ENCODE results near the gene EFHC1.
"Not testable (repeated sequence)": the region's sequence is repeated elsewhere in the genome, so short reads cannot be mapped to it uniquely, and the experiment has no call there.

The EFHC1 gene

GRCh38 chr6:52438926-52439325, 18.8 kb downstream of the EFHC1 start:
- no peak for DNase-seq (ENCODE audit: low read depth in 2 of 2)

DNA sequence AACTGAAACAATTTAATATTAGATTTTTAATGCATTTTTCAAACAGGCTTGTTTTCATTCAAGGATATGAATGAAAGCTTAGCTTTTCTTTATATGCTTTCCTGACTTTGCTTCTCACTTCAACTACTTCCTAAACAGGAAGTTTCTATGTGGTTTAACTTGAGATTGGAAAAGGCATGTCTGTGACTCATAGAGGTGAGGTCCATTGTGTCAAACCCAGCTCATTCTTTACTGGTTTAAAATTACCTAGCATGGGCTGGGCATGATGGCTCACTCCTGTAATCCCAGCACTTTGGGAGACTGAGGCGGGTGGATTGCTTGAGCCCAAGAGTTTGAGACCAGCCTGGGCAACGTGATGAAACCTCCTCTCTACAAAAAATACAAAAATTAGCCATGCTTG, 34.4 kb downstream of the EFHC1 start:
- no peak for DNase-seq (ENCODE audit: low read depth in 2 of 2)

DNA sequence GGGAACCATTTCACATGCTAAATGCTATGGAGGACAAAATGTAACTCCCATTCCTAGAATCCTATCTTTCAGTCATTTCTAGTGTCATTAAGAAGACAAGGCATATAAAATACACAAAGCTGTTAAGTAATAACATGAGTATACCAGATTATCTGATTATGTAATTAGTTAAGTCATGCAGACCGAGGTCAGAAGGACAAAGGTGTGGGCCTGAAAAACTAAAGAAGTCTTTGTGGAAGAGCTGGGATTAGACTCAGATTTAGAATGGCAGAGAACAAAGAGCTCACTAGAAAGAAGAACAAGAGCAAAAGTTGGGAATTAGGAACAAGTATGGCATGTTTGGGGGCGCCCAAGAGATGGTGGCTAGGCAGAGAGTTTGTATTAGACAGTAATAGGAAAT, 37.0 kb downstream of the EFHC1 start:
- no peak for DNase-seq (ENCODE audit: low read depth in 2 of 2)

GRCh38 chr6:52461194-52461593, 41.1 kb downstream of the EFHC1 start:
- not testable (repeated sequence) for DNase-seq (ENCODE audit: low read depth in 2 of 2)

- DNase-seq (ENCODE audit: low read depth in 2 of 2) = no peak
These were observed 54.0 kb downstream of the EFHC1 start for GRCh38 chr6:52474173-52474572.

- no peak for DNase-seq (ENCODE audit: low read depth in 2 of 2)
These were observed 55.2 kb downstream of the EFHC1 start for GRCh38 chr6:52475307-52475706.

DNA sequence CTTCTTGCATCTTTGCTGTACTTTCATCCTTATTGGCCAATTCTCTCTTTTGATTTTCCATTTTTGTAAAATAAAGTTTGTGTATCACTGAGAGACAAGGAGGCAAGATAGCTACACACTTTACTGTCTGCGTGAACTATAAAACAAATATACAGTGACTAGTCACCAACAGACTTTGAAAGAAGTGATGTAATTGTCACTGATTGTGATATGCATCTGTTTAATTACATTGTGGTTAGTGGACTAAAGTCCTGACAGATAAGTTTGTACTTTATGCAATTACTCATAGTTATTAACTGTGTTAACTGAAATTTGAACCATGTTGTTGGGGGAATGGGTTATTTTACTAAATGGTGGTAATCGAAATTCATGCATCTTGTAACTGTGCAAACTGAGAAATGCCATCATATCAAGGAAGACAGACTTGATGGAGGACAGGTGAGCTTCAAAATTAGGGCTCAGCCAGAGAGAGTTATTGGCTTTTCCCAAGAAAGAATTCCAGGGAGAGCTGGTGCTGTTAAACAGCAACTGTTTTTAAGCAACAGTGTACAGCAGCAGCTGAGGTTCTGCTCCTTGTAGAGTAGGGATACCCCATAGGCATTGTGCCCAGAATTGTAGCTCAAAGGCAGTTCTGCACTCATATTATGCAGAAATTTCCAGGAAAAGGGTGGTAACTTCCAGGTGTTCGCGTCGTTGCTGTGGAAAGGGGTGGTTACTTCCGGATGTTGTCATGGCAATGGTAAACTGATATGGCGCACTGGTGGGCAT, 62.9 kb downstream of the EFHC1 start:
- DNase-seq (ENCODE audit: low read depth in 2 of 2) = no peak

- DNase-seq (ENCODE audit: low read depth in 2 of 2) = no peak
These were observed 63.5 kb downstream of the EFHC1 start for GRCh38 chr6:52483671-52484003.

- DNase-seq (ENCODE audit: low read depth in 2 of 2) = no peak
These were observed 69.7 kb downstream of the EFHC1 start for GRCh38 chr6:52489881-52490280.

DNA sequence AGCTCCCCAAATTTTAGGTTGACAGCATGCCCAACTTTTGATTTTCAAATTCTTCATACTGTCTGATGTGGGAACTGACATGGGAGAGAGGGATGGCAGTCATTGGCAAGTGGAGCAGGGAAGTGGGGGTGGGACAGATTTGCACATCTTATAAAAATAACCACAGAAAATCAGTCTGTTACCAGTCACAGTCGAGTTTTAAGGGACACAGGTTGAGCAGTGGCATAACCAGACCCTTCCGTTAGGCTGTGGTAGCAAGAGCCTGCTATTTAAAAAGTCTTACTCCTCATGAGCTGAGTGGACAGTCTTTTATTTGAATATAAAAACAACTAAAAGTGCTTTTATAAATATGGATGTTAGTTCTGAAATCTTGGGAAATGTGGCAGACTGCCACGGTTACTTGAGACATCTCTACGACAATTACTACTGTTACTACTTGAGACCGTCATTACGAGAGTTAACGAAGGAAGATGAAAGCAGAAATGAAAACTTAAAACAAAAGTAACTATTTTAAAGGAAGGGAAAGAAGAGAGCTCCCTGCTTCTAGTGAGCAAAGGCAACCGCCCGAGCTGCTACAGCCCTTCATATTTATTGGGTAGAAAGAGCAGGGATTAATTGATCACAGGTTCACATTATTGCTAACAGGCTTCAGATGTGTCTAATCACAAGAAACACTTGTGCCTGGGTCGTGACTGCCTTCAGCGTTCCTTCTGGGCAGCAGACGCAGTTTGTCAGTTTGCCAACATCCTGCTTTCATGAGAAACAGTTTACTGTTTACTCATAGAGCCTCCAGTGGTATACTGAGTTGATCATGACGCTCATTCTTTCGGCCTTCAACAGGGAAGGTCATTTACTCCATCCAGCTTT, 71.3 kb downstream of the EFHC1 start:
- DNase-seq (ENCODE audit: low read depth in 2 of 2) = no peak

DNA sequence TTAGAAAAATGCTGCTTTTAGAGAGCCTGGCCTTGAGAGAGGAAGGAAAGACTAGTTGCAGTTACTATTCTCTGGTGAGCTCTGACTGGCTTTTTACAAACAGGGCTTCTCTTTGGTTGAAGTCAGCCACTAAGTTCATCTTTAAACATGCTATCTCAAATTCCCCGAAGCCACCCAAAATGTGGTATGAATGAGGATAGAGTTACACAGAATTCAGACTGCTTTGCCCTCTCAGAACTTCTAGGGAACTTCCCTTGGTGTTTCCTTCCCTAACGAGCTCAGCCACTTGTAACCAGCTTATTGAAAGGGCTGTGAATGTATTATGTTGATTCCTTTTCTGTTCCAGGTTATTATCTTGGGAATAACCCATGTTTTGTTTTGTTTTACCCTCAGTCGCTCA, 73.5 kb downstream of the EFHC1 start:
- DNase-seq (ENCODE audit: low read depth in 2 of 2) = no peak

DNA sequence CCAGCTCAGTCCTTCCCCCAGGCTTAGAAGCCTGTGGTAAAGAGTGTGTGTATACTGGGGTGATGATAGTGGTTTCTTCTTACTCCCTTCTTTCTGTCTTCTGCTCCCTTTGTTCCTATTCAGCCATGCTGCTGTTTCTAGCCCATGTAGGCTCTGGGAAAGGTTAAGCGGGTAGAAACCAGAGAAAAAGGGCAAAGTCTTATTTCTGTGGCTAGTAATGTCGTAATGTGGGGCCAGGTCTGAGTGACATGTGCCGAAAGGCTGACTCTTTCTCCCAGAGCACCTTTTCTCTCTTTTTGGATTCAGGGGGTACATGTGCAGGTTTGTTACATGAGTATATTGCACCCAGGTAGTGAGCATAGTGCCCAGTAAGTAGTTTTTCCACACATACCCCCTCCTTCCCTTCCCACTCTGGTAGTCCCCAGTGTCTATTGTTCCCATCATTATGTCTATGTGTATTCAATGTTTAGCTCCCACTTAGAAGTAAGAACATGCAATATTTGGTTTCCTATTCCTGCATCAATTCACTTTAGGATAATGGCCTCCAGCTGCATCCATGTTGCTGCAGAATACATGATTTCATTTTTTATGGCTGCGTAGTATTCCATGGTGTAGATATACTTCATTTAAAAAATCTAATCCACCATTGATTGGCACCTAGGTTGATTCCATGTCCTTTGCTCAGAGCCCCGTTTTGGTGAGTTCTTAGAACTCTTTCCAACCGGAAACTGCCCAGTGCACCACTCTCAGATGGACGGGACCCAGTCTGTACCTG, 74.3 kb downstream of the EFHC1 start:
- no peak for DNase-seq (ENCODE audit: low read depth in 2 of 2)

DNA sequence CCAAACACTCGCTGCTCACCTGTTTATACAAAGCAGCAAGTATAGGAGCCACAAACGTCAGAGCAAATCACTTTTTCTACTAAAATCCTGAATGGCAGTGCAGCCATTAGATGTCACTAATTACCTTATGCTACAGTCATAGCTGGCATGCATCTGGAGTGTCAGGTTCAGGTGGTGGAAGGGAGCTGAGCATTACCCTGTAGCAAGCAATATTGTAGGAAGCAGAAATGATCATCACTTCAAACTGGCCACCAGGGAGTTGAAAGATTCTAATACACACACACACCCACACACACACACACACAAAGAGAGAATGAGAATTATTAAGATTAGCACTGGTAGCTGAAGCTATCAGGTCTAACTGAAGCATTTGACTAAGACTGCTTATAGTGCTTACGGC, 75.8 kb downstream of the EFHC1 start:
- no peak for DNase-seq (ENCODE audit: low read depth in 2 of 2)

DNA sequence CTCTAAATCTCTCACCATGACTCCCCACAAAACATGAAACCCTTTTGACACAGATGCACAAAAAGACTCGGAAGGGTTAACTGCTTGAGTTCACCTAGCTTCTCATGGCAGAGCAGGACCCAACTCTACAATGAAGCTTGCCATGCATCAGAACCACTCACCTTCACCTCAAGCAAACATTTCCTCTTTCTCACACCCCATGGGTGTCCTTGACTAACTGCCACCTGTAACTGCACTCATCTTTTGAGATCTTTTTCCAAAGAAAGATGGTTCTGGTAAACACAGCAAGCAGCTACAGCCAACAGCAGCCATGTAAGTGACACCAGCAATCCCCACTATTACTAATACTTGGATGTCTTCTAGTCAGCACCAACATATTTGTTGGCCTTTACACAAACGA, 76.5 kb downstream of the EFHC1 start:
- DNase-seq (ENCODE audit: low read depth in 2 of 2) = no peak

- no peak for DNase-seq (ENCODE audit: low read depth in 2 of 2)
These were observed 77.7 kb downstream of the EFHC1 start for GRCh38 chr6:52497652-52498408.

- no peak for DNase-seq (ENCODE audit: low read depth in 2 of 2)
These were observed 78.4 kb downstream of the EFHC1 start for GRCh38 chr6:52498538-52499017.

GRCh38 chr6:52499026-52499425, 78.9 kb downstream of the EFHC1 start:
- DNase-seq (ENCODE audit: low read depth in 2 of 2) = no peak

DNA sequence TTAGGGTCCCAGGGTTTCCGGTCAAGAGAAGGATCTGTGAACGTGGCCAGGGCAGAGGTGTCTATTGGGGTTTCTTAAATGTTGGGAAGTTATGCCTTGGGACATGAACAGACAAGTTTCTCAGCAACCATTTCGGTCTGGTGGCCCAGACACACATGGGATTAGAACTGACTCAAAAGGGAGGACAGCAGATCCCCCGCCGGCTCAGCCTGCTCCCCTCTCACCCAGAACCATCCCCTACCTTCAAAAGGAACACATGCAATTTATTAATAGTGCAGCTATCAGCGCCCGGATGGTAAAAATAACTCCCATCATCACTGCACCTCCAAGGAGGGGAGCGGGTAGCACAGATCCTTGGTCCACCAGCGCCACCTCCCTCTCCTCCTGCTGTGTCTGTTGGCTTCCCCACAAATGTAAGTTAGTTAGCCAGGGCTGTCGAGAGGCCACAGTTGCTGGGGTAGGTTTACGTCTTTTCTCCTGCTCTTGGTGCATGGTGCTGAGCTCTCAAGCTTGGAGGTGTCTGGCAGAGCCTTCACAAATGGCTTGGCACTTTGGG, 79.6 kb downstream of the EFHC1 start:
- no peak for DNase-seq (ENCODE audit: low read depth in 2 of 2)

DNA sequence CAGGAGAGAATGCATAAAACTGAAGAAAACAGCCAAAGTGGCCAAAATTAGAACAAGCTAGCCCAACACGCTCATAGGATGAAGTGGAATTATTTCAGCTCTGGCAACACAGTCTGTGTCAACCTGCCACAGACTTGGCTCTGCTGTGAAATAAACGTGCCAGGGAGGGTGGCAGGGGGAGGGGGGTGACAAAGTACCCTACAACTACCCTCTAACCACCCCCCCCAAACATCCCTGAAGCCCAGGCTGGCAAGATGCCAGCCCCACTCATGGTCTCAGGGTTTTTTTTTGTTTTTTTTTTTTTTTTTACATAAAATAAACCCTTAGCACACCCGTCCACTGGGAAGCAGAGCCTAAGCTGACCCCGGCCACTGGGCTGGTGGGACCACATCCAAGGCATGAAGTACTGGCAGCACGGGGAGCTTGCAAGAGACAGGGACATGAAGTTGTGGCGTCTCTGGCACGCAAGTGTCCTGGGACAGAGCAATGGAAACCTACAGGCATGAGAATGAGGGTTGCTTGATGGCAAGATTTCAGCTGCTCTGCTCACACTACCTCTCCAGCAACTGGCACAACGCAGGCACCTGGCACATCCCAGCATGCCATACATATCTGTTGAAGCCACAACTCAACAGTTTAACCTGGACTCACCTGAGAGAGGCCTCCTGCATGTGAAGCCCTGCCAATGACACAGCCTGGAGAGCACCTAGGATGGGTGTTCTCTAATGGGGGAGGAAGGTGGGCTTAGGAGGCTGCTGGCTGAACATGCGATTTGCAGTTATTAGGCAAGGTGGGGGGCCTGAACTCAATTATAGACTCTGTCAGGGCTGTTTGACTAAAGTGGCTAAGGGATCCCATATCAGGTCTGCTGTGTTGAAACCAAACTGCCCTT, 80.3 kb downstream of the EFHC1 start:
- DNase-seq (ENCODE audit: low read depth in 2 of 2) = no peak

GRCh38 chr6:52502306-52503029, 82.3 kb downstream of the EFHC1 start:
- DNase-seq (ENCODE audit: low read depth in 2 of 2) = no peak
